Measurements from ENCODE around the gene DCAF8L2. TPM values are rescaled to one million over a fixed set of nuclear protein-coding genes. Genes with fewer than 3 reads are reported as not detected.

The DCAF8L2 gene
- total RNA-seq, 2 donors from 2014 or later = not detected

GRCh38 chrX:27796640-27797257 is 206.6 kb downstream of the DCAF8L2 start:
- H3K9me3 ChIP-seq = no peaks in the 10 kb centered on the region
- H3K4me1 ChIP-seq = no peaks in the 10 kb centered on the region
- no peak overlapping the region for H3K4me3 ChIP-seq
- H3K36me3 ChIP-seq = no peaks in the 10 kb centered on the region
- no peak overlapping the region for H3K27ac ChIP-seq
- no peak for TF ChIP-seq CTCF (IDR thresholded peaks at IDR 0.05)
- no peaks in the 10 kb centered on the region for H3K27me3 ChIP-seq
- DNase-seq (ENCODE audit: low spot score) = no peak

- H3K36me3 ChIP-seq = no peaks in the 10 kb centered on the region
- H3K27ac ChIP-seq = no peak overlapping the region
- no peak for TF ChIP-seq CTCF (IDR thresholded peaks at IDR 0.05)
- no peaks in the 10 kb centered on the region for H3K9me3 ChIP-seq
- DNase-seq (ENCODE audit: low spot score) = no peak
- no peaks in the 10 kb centered on the region for H3K27me3 ChIP-seq
- H3K4me3 ChIP-seq = no peak overlapping the region
- H3K4me1 ChIP-seq = no peaks in the 10 kb centered on the region
Observed at GRCh38 chrX:27797575-27797974, 207.4 kb downstream of the DCAF8L2 start.

Other genes with a start within 250 kb of the DCAF8L2 start
- gene PPP4R3C, start 127.0 kb upstream of the DCAF8L2 start, total RNA-seq = not detected
- not detected for gene MAGEB10, start 217.6 kb downstream of the DCAF8L2 start, total RNA-seq

Measured in right atrium auricular region (tissue), 2 donors.